BLaER1 treated with 17β-estradiol and CSF1 and Interleukin-3, amounts not matched to agents 10 nM and 100 nM (cell line): ENCODE measurements around the gene SELENOO.

Experiments used
- H3K27ac ChIP-seq, 11 experiments: shearing (Covaris generic); formaldehyde crosslinking; 2 replicates each; pipeline ENCODE4 v1.8.1; 2022
- H3K27me3 ChIP-seq, 11 experiments: shearing (Covaris generic); formaldehyde crosslinking; 2 replicates each; pipeline ENCODE4 v1.8.1; 2022
- H3K36me3 ChIP-seq, 11 experiments: shearing (Covaris generic); formaldehyde crosslinking; 2 replicates each; pipeline ENCODE4 v1.8.1; 2022
- H3K4me1 ChIP-seq, 10 experiments: shearing (Covaris generic); formaldehyde crosslinking; 2 replicates each; pipeline ENCODE4 v1.8.1; 2022
- H3K4me2 ChIP-seq, 11 experiments: shearing (Covaris generic); formaldehyde crosslinking; 2 replicates each; pipeline ENCODE4 v1.8.1; 2022
- H3K4me3 ChIP-seq, 10 experiments: shearing (Covaris generic); formaldehyde crosslinking; 2 replicates each; pipeline ENCODE4 v1.8.1; 2022
- H3K9ac ChIP-seq, 11 experiments: shearing (Covaris generic); formaldehyde crosslinking; 2 replicates each; pipeline ENCODE4 v1.8.1; 2022
- H3K9me3 ChIP-seq, 11 experiments: shearing (Covaris generic); formaldehyde crosslinking; replicated peaks in 1 of 11; 2 replicates each; pipeline ENCODE4 v1.8.1; 2022
- H4K20me1 ChIP-seq, 11 experiments: shearing (Covaris generic); formaldehyde crosslinking; 2 replicates each; pipeline ENCODE4 v1.8.1; 2022
- Cebpa-rat ChIP-seq, 11 experiments: shearing (Covaris generic); IDR thresholded peaks; 2 replicates each; pipeline ENCODE4 v1.8.1; 2022

Gene SELENOO

DNA sequence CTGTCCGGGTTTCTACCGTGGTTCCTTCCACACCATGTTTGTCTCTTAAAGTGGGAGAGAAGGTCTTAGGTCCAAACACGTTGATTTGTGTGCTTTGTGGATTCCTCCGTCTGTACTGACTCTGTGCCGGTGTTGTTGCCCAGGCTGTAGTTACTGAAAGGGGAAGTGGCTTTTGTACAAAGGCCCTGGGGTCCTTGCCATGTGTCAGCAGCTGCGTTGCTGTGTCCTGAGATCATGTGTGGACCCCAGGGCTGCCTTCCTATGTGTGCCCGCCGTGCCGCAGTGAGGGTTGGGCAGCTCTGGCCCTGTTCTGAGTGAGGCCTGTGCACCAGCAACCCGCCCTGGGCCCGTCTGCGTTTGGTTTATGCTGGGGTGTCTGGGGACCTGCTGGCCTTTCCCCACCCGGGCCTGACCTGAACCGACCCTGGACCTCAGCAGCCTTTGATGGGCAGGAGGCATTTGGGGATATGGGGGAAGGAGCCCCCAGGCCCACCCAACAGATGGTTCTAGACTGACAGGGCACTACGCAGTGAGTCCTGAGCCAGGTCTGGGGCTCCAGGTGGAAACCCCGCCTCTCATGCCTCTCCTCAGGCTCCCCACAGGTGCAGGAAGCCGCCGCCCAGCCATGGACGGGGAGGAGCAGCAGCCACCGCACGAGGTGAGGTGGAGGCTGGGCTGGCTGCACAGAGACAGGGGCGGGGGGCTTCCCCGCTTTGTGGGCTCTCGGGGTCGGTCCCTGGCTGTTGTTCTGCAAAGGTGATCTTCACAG, 8.2 kb upstream of the SELENOO start:
- H3K4me3 ChIP-seq, result peak overlapping the region; percentile 15 to 65 (median 50); a peak in 18 of 20 replicates
- H3K27ac ChIP-seq, result peak overlapping the region; percentile 75 to 99 (median 95)
- H3K4me2 ChIP-seq, result peak overlapping the region; percentile 86 to 100 (median 98)

DNA sequence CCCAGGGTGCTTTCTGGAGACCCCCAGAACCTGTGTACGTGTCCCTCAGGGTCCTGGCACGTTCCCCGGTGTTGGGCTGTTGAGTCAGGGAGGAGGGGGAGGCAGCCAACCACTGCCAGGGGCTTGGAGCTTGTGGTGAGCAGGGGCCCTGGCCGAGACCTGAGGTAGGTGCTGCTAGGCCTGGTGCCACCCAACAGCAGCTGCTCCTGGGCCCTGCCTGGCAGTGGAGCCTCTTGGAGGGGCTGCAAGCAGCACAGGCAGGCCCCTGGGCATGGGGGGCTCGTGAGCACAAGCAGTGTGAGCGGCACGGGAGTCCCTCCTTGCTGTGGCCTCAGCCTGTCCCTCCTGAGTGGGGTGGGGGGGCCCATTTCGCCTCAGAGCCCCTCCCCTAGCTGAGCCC, 7.2 kb upstream of the SELENOO start:
- Histone ChIP-seq H3K4me3 (peak overlapping the region in 7 of 10 experiments; percentile 44 to 65 (median 50); a peak in 12 of 20 replicates), H3K4me2 (peak overlapping the region; percentile 86 to 100 (median 98)), H3K36me3 (peaks cover 30 to 54% (median 45%) of the 10 kb centered on the region in 11 experiments), H3K9me3 (no peaks in the 10 kb centered on the region), H3K9ac (peak overlapping the region; percentile 65 to 99 (median 91); a peak in 19 of 22 replicates), H3K4me1 (peaks cover 76 to 100% (median 96%) of the 10 kb centered on the region in 10 experiments), H3K27ac (peak overlapping the region in 9 of 11 experiments; percentile 75 to 99 (median 96); a peak in 18 of 22 replicates), H4K20me1 (peaks cover 42 to 100% (median 84%) of the 10 kb centered on the region in 11 experiments; a peak in 21 of 22 replicates), H3K27me3 (peaks cover 0 to 30% (median 0%) of the 10 kb centered on the region in 11 experiments; a peak in 6 of 22 replicates)
- TF ChIP-seq Cebpa-rat (IDR thresholded peaks at IDR 0.05), result no peak

More for the DNA sequence above, 8.2 kb upstream of the SELENOO start:
- no peaks in the 10 kb centered on the region for H3K9me3 ChIP-seq
- peaks cover 0 to 37% (median 0%) of the 10 kb centered on the region in 11 experiments; a peak in 6 of 22 replicates for H3K27me3 ChIP-seq
- H3K36me3 ChIP-seq, result peaks cover 25 to 49% (median 38%) of the 10 kb centered on the region in 11 experiments
- no peak for TF ChIP-seq Cebpa-rat (IDR thresholded peaks at IDR 0.05)
- H3K4me1 ChIP-seq, result peaks cover 86 to 100% (median 99%) of the 10 kb centered on the region in 10 experiments
- peaks cover 40 to 100% (median 84%) of the 10 kb centered on the region in 11 experiments; a peak in 21 of 22 replicates for H4K20me1 ChIP-seq
- H3K9ac ChIP-seq, result peak overlapping the region; percentile 65 to 99 (median 91)

DNA sequence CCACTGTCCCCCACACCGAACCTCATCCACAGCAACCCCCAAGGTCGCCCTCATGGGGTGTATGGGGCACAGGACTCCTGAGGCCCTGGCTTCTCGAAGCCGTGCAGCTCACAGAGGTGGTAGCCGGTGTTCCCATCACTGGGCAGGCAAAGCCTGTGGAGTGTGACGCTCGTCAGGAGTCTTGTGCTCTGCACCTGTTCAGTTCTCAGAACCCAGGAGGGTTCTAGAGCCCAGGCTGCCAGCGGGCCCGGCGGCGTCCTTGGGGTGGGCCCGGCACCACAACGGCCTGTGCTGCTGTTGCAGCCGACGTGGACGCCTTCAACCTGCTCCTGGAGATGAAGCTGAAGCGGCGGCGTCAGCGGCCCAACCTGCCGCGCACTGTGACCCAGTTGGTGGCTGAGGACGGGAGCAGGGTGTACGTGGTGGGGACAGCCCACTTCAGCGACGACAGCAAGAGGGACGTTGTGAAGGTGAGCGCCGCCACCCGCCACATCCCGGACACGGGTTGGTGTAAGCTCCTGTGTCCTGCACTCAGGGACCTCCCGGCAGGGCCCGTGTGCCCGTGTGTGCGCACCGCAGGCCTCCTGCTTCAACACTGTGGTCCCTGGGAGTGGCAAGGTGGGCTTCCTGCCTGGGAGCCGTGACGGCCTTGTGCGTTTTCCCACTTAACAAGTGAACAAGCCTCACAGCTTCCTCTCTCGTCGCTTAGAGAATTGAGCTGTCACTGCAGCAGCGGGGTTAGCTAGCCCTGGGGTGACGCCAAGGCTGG, 6.6 kb upstream of the SELENOO start:
- H3K27me3 ChIP-seq, result peaks cover 0 to 28% (median 0%) of the 10 kb centered on the region in 11 experiments; a peak in 6 of 22 replicates
- TF ChIP-seq Cebpa-rat (IDR thresholded peaks at IDR 0.05), result no peak
- peaks cover 70 to 100% (median 95%) of the 10 kb centered on the region in 10 experiments for H3K4me1 ChIP-seq
- peak overlapping the region in 8 of 11 experiments; percentile 93 to 99 (median 96); a peak in 18 of 22 replicates for H3K27ac ChIP-seq
- peaks cover 35 to 59% (median 51%) of the 10 kb centered on the region in 11 experiments for H3K36me3 ChIP-seq
- peak overlapping the region; percentile 65 to 99 (median 91); a peak in 19 of 22 replicates for H3K9ac ChIP-seq
- peaks cover 42 to 100% (median 84%) of the 10 kb centered on the region in 11 experiments; a peak in 21 of 22 replicates for H4K20me1 ChIP-seq
- peak overlapping the region; percentile 86 to 100 (median 98) for H3K4me2 ChIP-seq
- no peaks in the 10 kb centered on the region for H3K9me3 ChIP-seq
- H3K4me3 ChIP-seq, result peak overlapping the region in 8 of 10 experiments; percentile 14 to 65 (median 50); a peak in 12 of 20 replicates

DNA sequence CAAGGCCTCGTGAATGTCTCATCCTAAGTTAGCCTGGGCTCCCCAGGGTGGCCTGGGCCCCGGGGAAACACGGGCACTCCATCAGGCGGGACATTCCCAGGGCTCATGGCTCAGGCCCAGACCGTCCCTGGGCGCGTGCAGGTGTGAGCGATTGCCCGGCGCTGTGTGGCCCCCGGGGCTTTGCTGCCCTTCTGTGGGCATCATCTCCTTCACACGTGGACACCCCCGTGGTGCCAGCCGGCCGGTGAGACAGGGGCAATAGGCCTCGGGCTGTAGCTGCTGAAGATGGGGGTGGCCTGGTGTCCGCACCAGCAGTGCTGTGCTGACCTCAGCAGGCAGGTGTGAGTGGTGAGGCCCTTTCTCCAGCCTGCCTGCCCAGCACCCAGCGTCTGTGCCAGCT, 4.6 kb upstream of the SELENOO start:
- Histone ChIP-seq H3K27me3 (peaks cover 0 to 35% (median 0%) of the 10 kb centered on the region in 11 experiments; a peak in 6 of 22 replicates), H4K20me1 (peaks cover 32 to 95% (median 81%) of the 10 kb centered on the region in 11 experiments; a peak in 21 of 22 replicates), H3K27ac (peak overlapping the region in 5 of 11 experiments; percentile 10 to 99 (median 29); a peak in 6 of 22 replicates), H3K9ac (peak overlapping the region in 7 of 11 experiments; percentile 12 to 99 (median 96); a peak in 9 of 22 replicates), H3K4me3 (no peak overlapping the region), H3K4me2 (peak overlapping the region in 10 of 11 experiments; percentile 86 to 100 (median 98); a peak in 19 of 22 replicates), H3K4me1 (peaks cover 57 to 92% (median 88%) of the 10 kb centered on the region in 10 experiments), H3K36me3 (peaks cover 37 to 65% (median 56%) of the 10 kb centered on the region in 11 experiments), H3K9me3 (no peaks in the 10 kb centered on the region)
- no peak for TF ChIP-seq Cebpa-rat (IDR thresholded peaks at IDR 0.05)

DNA sequence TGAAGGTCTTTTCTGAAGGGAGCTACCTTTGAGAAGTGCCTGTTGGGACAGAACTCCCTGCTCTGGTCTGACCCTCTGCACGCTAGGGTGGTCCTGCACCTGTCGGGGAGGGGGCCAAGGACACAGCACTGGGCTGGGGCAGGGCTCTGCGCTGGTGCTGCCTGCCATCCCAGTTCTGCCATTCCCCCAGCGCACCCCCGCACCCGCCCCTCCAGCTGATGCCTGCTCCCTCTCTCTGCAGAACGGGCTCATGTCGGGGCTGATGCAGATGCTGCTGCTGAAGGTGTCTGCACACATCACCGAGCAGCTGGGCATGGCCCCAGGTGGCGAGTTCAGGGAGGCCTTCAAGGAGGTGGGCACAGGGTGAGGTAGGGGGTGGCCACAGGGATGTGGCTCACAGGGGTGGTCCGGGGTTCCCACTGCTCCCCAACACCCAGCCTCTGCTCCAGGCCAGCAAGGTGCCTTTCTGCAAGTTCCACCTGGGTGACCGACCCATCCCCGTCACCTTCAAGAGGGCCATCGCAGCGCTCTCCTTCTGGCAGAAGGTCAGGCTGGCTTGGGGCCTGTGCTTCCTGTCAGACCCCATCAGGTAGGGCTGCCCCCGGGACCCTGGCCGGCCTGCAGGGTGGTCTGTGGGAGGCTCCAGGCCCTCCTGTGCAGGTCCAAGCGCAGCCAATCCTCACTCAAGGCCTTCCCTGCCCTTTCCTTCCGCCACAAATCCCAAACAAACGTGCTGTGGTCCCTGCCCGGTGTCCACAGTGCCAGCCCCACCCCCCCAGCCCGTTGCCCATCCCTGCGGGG, 3.6 kb upstream of the SELENOO start:
- TF ChIP-seq Cebpa-rat (IDR thresholded peaks at IDR 0.05), result no peak
- Histone ChIP-seq H3K36me3 (peaks cover 37 to 65% (median 56%) of the 10 kb centered on the region in 11 experiments), H3K27ac (no peak overlapping the region), H3K4me3 (no peak overlapping the region), H4K20me1 (peaks cover 41 to 95% (median 83%) of the 10 kb centered on the region in 11 experiments; a peak in 21 of 22 replicates), H3K9me3 (no peaks in the 10 kb centered on the region), H3K4me1 (peaks cover 51 to 90% (median 84%) of the 10 kb centered on the region in 10 experiments), H3K9ac (0 out of 22 replicates have a peak overlapping the region, but pooled peaks of 1 of the 11 experiments have one; percentile 9), H3K27me3 (peaks cover 0 to 35% (median 0%) of the 10 kb centered on the region in 11 experiments; a peak in 6 of 22 replicates), H3K4me2 (peak overlapping the region in 8 of 11 experiments; percentile 86 to 100 (median 98); a peak in 15 of 22 replicates)

DNA sequence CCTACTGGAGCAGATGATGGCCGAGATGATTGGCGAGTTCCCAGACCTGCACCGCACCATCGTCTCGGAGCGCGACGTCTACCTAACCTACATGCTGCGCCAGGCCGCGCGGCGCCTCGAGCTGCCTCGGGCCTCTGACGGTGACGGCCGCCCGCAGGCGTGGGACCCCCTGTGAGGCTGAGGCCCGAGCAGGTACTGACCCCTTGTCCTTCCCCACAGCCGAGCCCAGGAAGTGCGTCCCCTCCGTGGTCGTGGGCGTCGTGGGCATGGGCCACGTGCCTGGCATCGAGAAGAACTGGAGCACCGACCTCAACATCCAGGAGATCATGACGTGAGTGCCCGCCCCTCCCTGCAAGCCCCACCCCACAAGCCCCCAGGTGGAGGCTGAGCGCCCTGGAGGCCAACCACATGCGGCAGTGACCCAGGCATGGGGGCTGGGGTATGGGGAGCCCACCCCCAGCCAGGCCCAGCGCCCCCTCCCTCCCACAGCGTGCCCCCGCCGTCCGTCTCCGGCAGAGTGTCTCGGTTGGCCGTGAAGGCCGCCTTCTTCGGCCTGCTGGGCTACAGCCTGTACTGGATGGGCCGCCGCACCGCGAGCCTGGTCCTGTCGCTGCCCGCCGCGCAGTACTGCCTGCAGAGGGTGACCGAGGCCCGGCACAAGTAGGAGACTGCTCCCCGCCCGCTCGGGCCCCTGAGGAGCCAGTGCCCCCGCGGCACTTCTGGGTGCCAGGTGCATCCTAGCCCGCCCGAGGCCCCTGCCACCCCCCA, 2.8 kb upstream of the SELENOO start:
- Histone ChIP-seq H3K4me2 (peak overlapping the region in 9 of 11 experiments; percentile 95 to 100 (median 99); a peak in 15 of 22 replicates), H4K20me1 (peaks cover 49 to 95% (median 86%) of the 10 kb centered on the region in 11 experiments; a peak in 21 of 22 replicates), H3K9me3 (peaks cover 0 to 2% (median 0%) of the 10 kb centered on the region in 11 experiments; a peak in 3 of 22 replicates), H3K4me1 (peaks cover 48 to 89% (median 83%) of the 10 kb centered on the region in 10 experiments), H3K4me3 (peak overlapping the region in 1 of 10 experiments; percentile 26; a peak in 2 of 20 replicates), H3K27ac (peak overlapping the region in 2 of 11 experiments; percentile 43 to 90; a peak in 2 of 22 replicates), H3K27me3 (peaks cover 0 to 32% (median 0%) of the 10 kb centered on the region in 11 experiments; a peak in 6 of 22 replicates), H3K36me3 (peaks cover 41 to 67% (median 56%) of the 10 kb centered on the region in 11 experiments), H3K9ac (peak overlapping the region in 4 of 11 experiments; percentile 94 to 95 (median 94); a peak in 6 of 22 replicates)
- no peak for TF ChIP-seq Cebpa-rat (IDR thresholded peaks at IDR 0.05)
